Measurements from ENCODE around the gene TXNDC11. TPM values are rescaled to one million over a fixed set of nuclear protein-coding genes. Genes with fewer than 3 reads are reported as not detected.

Gene TXNDC11
- total and polyA plus RNA-seq, 4 donors, result 19.9 to 43.6 (median 41.1) TPM

DNA sequence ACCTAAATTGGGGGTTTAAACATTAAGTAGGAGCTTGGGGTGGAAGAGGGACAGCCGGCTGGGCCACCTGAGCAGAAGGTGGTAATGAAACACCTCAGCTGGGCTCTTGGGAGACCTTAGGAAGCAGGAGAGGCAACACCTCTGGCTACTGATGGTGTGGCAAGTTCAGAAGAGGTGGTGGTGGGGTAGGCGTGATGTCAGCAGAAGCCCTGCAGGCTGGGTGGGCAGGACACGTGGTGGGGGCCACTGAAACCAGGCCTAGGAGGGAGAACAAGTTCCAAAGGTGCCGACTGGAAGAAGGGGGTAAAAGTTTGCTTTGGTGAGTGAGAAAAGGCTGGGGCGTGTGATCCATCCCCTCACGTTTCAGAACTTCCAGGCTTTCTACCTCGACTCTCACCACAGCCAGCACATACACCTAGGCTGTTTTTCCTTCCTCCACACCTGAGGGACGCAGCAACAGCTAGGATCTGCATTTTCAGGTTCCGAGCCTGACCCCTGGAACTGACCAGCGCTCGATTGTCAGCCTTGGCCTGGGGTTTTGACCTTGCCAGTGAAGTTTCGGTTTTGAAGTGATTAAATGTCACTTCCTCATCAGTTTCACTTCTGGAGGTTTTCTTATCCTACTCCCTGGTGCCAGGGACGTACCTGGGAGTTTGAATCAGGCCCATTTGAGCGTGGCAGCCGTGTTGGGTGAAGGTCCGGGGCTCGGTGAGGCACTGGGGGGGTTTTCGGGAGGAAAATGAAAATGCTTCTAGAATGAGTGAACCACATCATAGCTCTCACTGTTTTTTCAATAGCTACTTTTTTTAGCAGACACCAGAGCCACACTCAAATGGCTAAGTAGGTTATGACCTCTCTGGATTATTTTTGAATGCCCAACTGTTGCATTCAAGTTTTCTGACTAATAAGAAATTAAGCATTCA lies 64.4 kb downstream of the TXNDC11 start:
- DNase-seq, result peak in 1 of 2 donors; percentile 31
- Histone ChIP-seq H3K9me3 (ENCODE audit: control insufficient read depth, low read length) (no peaks in the 10 kb centered on the region), H3K36me3 (ENCODE audit: control insufficient read depth in 1 of 2, insufficient read depth in 2 of 2, low read length in 1 of 2) (peaks cover 0 to 2% of the 10 kb centered on the region in 2 donors), H3K4me1 (ENCODE audit: control insufficient read depth in 1 of 2, insufficient read depth in 2 of 2, low read length in 2 of 2) (no peaks in the 10 kb centered on the region), H3K27ac (ENCODE audit: low read depth in 1 of 2, low read length in 2 of 2) (peak overlapping the region in 1 of 2 donors; percentile 5), H3K4me3 (ENCODE audit: low read length in 2 of 2) (no peak overlapping the region), H3K27me3 (ENCODE audit: control insufficient read depth in 1 of 2, insufficient read depth in 2 of 2, low read length in 1 of 2) (no peaks in the 10 kb centered on the region)
- no peak for ATAC-seq (ENCODE audit: low FRiP score)
- 70 to 80% methylated on average over 18 of the region's 18 CpGs for WGBS, 2 donors
- intact Hi-C loops (cut with DNase I), result no loop called here

GRCh38 chr16:11677451-11677951 lies 65.2 kb downstream of the TXNDC11 start:
- Histone ChIP-seq H3K27me3 (ENCODE audit: control insufficient read depth in 1 of 2, insufficient read depth in 2 of 2, low read length in 1 of 2) (no peaks in the 10 kb centered on the region), H3K4me3 (ENCODE audit: low read length in 2 of 2) (no peak overlapping the region), H3K27ac (ENCODE audit: low read depth in 1 of 2, low read length in 2 of 2) (no peak overlapping the region), H3K4me1 (ENCODE audit: control insufficient read depth in 1 of 2, insufficient read depth in 2 of 2, low read length in 2 of 2) (no peaks in the 10 kb centered on the region), H3K9me3 (ENCODE audit: control insufficient read depth, low read length) (no peaks in the 10 kb centered on the region), H3K36me3 (ENCODE audit: control insufficient read depth in 1 of 2, insufficient read depth in 2 of 2, low read length in 1 of 2) (peaks cover 0 to 2% of the 10 kb centered on the region in 2 donors)
- ATAC-seq (ENCODE audit: low FRiP score) (no peak), DNase-seq (peak in 1 of 2 donors; percentile 67)
- intact Hi-C loops (cut with DNase I), result no loop called here
- WGBS, 2 donors, result 60 to 69% methylated on average over 9 of the region's 9 CpGs

GRCh38 chr16:11676799-11677198 lies 65.9 kb downstream of the TXNDC11 start:
- no peaks in the 10 kb centered on the region for H3K27me3 ChIP-seq (ENCODE audit: control insufficient read depth in 1 of 2, insufficient read depth in 2 of 2, low read length in 1 of 2)
- peaks cover 0 to 2% of the 10 kb centered on the region in 2 donors for H3K36me3 ChIP-seq (ENCODE audit: control insufficient read depth in 1 of 2, insufficient read depth in 2 of 2, low read length in 1 of 2)
- WGBS, 2 donors, result 86 to 87% methylated on average over 14 of the region's 14 CpGs
- DNase-seq, result peak in 1 of 2 donors; percentile 62
- no peak for ATAC-seq (ENCODE audit: low FRiP score)
- no peaks in the 10 kb centered on the region for H3K9me3 ChIP-seq (ENCODE audit: control insufficient read depth, low read length)
- H3K4me1 ChIP-seq (ENCODE audit: control insufficient read depth in 1 of 2, insufficient read depth in 2 of 2, low read length in 2 of 2), result no peaks in the 10 kb centered on the region
- no peak overlapping the region for H3K4me3 ChIP-seq (ENCODE audit: low read length in 2 of 2)
- intact Hi-C loops (cut with DNase I), result no loop called here
- H3K27ac ChIP-seq (ENCODE audit: low read depth in 1 of 2, low read length in 2 of 2), result no peak overlapping the region

- intact Hi-C loops (cut with DNase I), result no loop called here
- peaks cover 0 to 2% of the 10 kb centered on the region in 2 donors for H3K36me3 ChIP-seq (ENCODE audit: control insufficient read depth in 1 of 2, insufficient read depth in 2 of 2, low read length in 1 of 2)
- WGBS, 2 donors, result 88 to 89% methylated on average over 42 of the region's 42 CpGs
- no peaks in the 10 kb centered on the region for H3K9me3 ChIP-seq (ENCODE audit: control insufficient read depth, low read length)
- no peak overlapping the region for H3K27ac ChIP-seq (ENCODE audit: low read depth in 1 of 2, low read length in 2 of 2)
- no peaks in the 10 kb centered on the region for H3K27me3 ChIP-seq (ENCODE audit: control insufficient read depth in 1 of 2, insufficient read depth in 2 of 2, low read length in 1 of 2)
- no peaks in the 10 kb centered on the region for H3K4me1 ChIP-seq (ENCODE audit: control insufficient read depth in 1 of 2, insufficient read depth in 2 of 2, low read length in 2 of 2)
- DNase-seq, result peak in 1 of 2 donors; percentile 73
- no peak overlapping the region for H3K4me3 ChIP-seq (ENCODE audit: low read length in 2 of 2)
- ATAC-seq (ENCODE audit: low FRiP score), result no peak
Measured at GRCh38 chr16:11675561-11676511, 66.8 kb downstream of the TXNDC11 start.

- Histone ChIP-seq H3K4me1 (ENCODE audit: control insufficient read depth in 1 of 2, insufficient read depth in 2 of 2, low read length in 2 of 2) (no peaks in the 10 kb centered on the region), H3K9me3 (ENCODE audit: control insufficient read depth, low read length) (no peaks in the 10 kb centered on the region), H3K27me3 (ENCODE audit: control insufficient read depth in 1 of 2, insufficient read depth in 2 of 2, low read length in 1 of 2) (no peaks in the 10 kb centered on the region), H3K36me3 (ENCODE audit: control insufficient read depth in 1 of 2, insufficient read depth in 2 of 2, low read length in 1 of 2) (peaks cover 0 to 2% of the 10 kb centered on the region in 2 donors), H3K4me3 (ENCODE audit: low read length in 2 of 2) (no peak overlapping the region), H3K27ac (ENCODE audit: low read depth in 1 of 2, low read length in 2 of 2) (no peak overlapping the region)
- 50 to 59% methylated on average over 15 of the region's 15 CpGs for WGBS, 2 donors
- no peak for ATAC-seq (ENCODE audit: low FRiP score)
- peak in 1 of 2 donors; percentile 41 for DNase-seq
- intact Hi-C loops (cut with DNase I), result no loop called here
Measured at GRCh38 chr16:11674818-11675560, 67.7 kb downstream of the TXNDC11 start.

DNA sequence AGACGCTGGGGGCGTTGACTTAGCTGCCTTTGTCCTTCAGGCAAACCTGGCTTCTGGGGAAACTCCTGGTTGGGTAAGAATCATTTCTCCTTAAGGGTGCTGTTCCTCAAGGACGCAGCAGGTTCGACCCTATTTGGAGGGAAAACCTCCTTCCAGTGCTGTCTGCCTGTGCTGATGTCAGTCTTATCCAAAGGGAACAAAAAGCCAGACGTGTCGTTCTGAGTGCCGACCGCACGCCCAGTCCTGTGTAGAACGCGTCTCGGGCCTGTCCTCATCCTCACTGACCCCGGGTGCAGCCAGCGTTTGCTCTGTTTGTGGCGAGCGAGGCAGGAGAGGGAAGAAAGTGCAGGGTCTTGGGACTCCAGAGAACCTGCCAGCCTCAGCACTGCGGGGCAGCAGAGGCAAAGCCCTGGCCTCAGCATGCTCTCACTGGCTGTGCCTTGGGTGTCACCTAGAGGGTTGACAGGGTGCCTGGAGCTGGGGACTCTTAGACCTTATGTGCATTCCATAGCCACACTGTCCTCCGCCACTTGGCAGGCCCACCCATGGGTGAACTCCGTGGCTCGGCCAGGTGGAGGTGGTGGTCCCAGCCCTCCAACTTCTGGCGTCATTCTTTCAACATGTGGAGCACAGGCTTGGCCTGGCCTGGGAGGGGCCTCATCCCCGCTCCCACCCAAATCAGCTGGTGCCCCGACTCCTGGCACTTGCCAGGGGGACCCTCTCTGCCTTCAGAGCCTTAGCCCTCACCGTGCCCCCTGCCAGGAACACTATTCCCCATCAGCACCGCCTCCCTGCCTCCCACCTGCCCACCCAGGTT lies 68.4 kb downstream of the TXNDC11 start:
- no peak overlapping the region for H3K27ac ChIP-seq (ENCODE audit: low read depth in 1 of 2, low read length in 2 of 2)
- peaks cover 0 to 1% of the 10 kb centered on the region in 2 donors for H3K4me1 ChIP-seq (ENCODE audit: control insufficient read depth in 1 of 2, insufficient read depth in 2 of 2, low read length in 2 of 2)
- peaks cover 0 to 2% of the 10 kb centered on the region in 2 donors for H3K36me3 ChIP-seq (ENCODE audit: control insufficient read depth in 1 of 2, insufficient read depth in 2 of 2, low read length in 1 of 2)
- no peak overlapping the region for H3K4me3 ChIP-seq (ENCODE audit: low read length in 2 of 2)
- no peaks in the 10 kb centered on the region for H3K9me3 ChIP-seq (ENCODE audit: control insufficient read depth, low read length)
- H3K27me3 ChIP-seq (ENCODE audit: control insufficient read depth in 1 of 2, insufficient read depth in 2 of 2, low read length in 1 of 2), result no peaks in the 10 kb centered on the region
- ATAC-seq (ENCODE audit: low FRiP score) (no peak), DNase-seq (peak in 1 of 2 donors; percentile 67)
- WGBS, 2 donors, result 76 to 89% methylated on average over 24 to 25 of the region's 25 CpGs
- intact Hi-C loops (cut with DNase I), result no loop called here

DNA sequence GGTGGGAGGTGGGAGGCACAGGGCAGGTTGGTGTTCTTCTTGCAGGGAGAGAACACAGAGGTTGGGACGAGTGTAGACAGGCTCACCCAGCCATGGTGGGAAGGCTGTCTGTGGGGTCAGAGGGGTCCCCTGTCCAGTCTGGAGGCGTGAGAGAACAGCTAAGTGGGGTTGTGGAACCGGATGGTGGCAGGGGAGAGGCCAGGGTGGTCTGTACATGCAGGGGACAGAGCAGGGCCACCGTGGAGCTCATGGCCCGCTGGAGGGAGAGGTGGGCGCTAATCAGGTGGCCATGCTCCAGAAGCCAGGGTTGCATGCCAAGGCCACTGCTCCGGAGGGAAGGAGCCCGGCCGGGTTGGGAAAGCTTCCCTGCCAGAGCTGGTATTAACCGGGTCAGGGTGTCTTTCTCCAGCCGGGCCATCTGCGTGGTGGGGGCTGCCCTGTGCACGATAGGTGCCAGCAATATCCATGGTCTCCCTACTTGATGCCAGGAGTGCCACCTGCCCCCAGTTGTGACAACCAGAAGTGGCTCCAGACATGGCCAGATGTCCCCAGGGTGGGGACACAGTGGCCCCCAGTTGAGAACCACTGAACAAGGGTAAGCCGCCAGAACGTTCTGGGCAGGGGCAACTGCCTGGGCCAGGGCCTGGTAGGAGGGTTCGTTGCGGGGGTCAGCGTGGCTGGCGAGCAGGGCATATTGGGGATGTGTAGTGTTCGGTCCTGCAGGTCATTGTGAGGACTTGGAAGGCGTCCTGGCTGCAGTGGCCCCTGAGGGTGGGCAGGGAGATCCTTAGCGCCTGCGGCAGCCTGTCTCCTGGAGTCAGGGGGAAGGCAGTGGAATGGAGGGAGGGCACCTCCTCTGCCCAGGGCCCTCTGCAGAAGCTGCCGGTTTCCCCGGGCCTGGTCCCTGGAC lies 69.3 kb downstream of the TXNDC11 start:
- intact Hi-C loops (cut with DNase I), result no loop called here
- DNase-seq, result peak in 1 of 2 donors; percentile 75
- Histone ChIP-seq H3K36me3 (ENCODE audit: control insufficient read depth in 1 of 2, insufficient read depth in 2 of 2, low read length in 1 of 2) (peaks cover 0 to 2% of the 10 kb centered on the region in 2 donors), H3K27me3 (ENCODE audit: control insufficient read depth in 1 of 2, insufficient read depth in 2 of 2, low read length in 1 of 2) (no peaks in the 10 kb centered on the region), H3K27ac (ENCODE audit: low read depth in 1 of 2, low read length in 2 of 2) (no peak overlapping the region), H3K4me1 (ENCODE audit: control insufficient read depth in 1 of 2, insufficient read depth in 2 of 2, low read length in 2 of 2) (peaks cover 0 to 2% of the 10 kb centered on the region in 2 donors), H3K9me3 (ENCODE audit: control insufficient read depth, low read length) (no peaks in the 10 kb centered on the region), H3K4me3 (ENCODE audit: low read length in 2 of 2) (no peak overlapping the region)
- 48 to 55% methylated on average over 25 of the region's 25 CpGs for WGBS, 2 donors
- ATAC-seq (ENCODE audit: low FRiP score), result no peak
